Epithelial cell of proximal tubule (primary cell): Measurements from ENCODE around the gene CLGN. TPM values are rescaled to one million over a fixed set of nuclear protein-coding genes. Genes with fewer than 3 reads are reported as not detected.

ENCODE experiments used
- total RNA-seq: library from RNA; depleted of rRNA; stranded (reverse); fragments of >200 nt; gene quantifications from 2 replicates; pipeline ENCODE4 v1.2.3, GENCODE V29; 2015

The CLGN gene
- total RNA-seq, 1 donor from 2014 or later = 8.1 TPM

Other genes starting within 250 kb of the CLGN start
- gene SCOC, start 54.0 kb downstream of the CLGN start, total RNA-seq = 68.3 and 79.8 TPM in 2 replicates
- not detected in 2 replicates for gene MGAT4D, start 70.6 kb upstream of the CLGN start, total RNA-seq
- gene ELMOD2, start 96.5 kb upstream of the CLGN start, total RNA-seq = 15.8 and 44.7 TPM in 2 replicates
- 0.43 TPM in 1 of 2 replicates, not detected in the other for gene UCP1, start 141.3 kb upstream of the CLGN start, total RNA-seq